IPS-20b (cell line): Measurements from ENCODE around the gene OR4K1.
"Not testable (repeated sequence)": the region's sequence is repeated elsewhere in the genome, so short reads cannot be mapped to it uniquely, and the experiment has no call there.

Experiments
- H3K27ac ChIP-seq: one replicate; pipeline ENCODE4 v1.5.1; 2013; ENCODE audit warnings: low read length
- H3K27me3 ChIP-seq: 2 replicates; pipeline ENCODE4 v1.6.1; 2013; ENCODE audit warnings: mild to moderate bottlenecking, low read length, inconsistent platforms; ENCODE audit not compliant: insufficient read depth
- H3K36me3 ChIP-seq: 2 replicates; pipeline ENCODE4 v1.6.1; 2013; ENCODE audit warnings: low read depth, mild to moderate bottlenecking, inconsistent platforms, low read length, moderate library complexity; ENCODE audit not compliant: insufficient read depth
- H3K4me1 ChIP-seq: 2 replicates; pipeline ENCODE4 v1.6.1; 2013; ENCODE audit warnings: mild to moderate bottlenecking, control low read depth, inconsistent platforms, low read length, moderate library complexity; ENCODE audit not compliant: insufficient read depth
- H3K4me3 ChIP-seq: 2 replicates; pipeline ENCODE4 v1.5.1; 2013; ENCODE audit warnings: mild to moderate bottlenecking, low read length, inconsistent platforms
- H3K9ac ChIP-seq: 2 replicates; pipeline ENCODE4 v1.6.1; 2013; ENCODE audit warnings: low read depth, mild to moderate bottlenecking, inconsistent platforms, low read length, moderate library complexity
- H3K9me3 ChIP-seq: 2 replicates; pipeline ENCODE4 v1.6.1; 2013; ENCODE audit warnings: mild to moderate bottlenecking, low read depth, low read length, inconsistent platforms; ENCODE audit not compliant: insufficient read depth

OR4K1 gene

DNA sequence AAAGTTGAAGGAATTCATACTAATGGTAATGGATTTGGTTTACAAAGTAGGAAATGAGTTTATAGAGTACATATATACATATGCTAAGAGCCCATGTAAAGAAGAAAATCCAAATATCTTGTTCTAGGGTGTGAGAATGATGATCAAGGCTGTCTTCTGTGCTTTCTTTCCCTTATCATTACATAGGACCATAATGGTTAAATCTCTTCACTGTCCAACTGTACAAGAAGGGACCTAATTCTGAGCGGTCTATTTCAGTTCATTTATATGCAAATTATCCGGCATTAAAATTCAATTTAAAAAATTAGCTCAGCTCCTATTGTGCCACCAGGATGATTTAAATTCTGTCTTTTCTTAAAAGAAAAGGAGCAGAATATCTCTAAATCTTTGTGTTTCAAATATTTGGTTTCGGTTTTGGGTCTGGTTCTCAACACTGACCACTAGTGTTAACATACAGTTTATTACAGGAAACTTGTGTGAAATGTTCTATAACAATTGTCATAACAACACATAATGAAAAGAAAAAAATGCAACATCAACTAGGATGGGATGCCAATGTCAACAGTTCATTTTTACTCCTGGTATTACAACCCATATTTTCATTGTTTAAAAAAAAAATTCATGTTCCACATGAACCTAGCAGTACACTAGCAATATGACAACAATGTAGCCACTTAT is 16.8 kb downstream of the OR4K1 start:
- peaks cover 95% of the 10 kb centered on the region for H3K9me3 ChIP-seq
- H3K36me3 ChIP-seq = no peaks in the 10 kb centered on the region
- H3K27me3 ChIP-seq = no peaks in the 10 kb centered on the region
- H3K9ac ChIP-seq = no peak overlapping the region
- H3K4me3 ChIP-seq = no peak overlapping the region
- H3K27ac ChIP-seq = no peak overlapping the region
- no peaks in the 10 kb centered on the region for H3K4me1 ChIP-seq

DNA sequence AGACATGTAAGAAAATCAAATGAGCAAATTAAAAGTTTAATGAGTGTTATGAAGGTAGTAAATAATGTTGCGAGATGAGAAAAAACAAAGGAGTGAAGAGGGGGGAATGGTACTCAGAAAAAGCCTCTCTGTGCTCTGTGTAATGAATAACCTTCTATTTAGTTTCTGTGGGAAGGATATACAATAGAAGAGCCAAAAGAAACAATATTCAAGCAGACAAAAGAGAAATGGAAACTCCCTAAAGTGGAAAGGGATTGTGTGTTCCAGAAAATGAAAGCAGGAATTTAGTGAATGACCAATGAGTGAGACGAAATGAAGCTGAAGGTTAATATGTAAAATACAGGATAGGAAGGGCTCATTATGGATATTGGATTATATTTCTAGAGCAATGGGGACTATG is 18.5 kb downstream of the OR4K1 start:
- Histone ChIP-seq H3K27me3 (no peaks in the 10 kb centered on the region), H3K27ac (no peak overlapping the region), H3K9ac (no peak overlapping the region), H3K4me3 (no peak overlapping the region), H3K36me3 (no peaks in the 10 kb centered on the region), H3K9me3 (peaks cover 95% of the 10 kb centered on the region), H3K4me1 (no peaks in the 10 kb centered on the region)

DNA sequence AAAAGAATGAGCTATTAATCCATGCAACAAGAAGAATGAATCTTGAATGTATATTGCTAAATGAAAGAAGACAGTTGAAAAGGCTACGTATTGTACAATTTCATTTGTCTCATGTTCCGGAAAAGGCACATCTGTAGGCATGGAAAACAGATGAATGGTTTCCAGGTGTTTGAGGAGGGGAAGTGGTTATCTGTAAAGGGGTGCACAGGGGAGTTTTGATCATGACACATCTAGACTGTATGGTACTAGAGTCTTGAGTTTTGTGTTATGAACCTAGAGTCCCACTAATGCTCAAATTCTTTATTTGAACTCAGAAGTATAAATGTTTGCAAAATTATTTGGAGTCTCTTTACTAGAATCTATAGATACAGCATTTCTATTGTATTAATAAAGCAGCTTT is 39.0 kb downstream of the OR4K1 start:
- H3K4me1 ChIP-seq, H3K4me3 ChIP-seq, H3K27ac ChIP-seq, H3K9ac ChIP-seq, H3K36me3 ChIP-seq, H3K27me3 ChIP-seq: not testable (repeated sequence)
- peaks cover 53% of the 10 kb centered on the region for H3K9me3 ChIP-seq

DNA sequence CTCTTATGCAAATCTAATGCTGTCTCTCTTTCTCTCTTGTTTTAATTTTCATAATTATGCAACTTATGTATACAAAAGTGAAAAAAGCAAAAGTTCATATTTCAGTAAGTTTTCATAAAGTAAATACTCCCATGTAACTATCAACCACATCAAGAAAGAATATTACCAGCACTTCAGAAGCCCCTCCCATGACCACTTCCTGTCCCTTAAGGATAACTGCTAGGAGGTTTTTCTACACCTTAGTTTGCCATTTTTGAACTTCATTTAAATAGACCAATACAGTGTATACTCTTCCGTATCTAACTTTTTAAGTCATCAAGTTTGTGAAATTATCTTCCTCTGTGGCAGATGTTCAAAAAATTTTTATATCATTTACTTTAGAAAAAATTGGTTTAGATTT is 44.1 kb downstream of the OR4K1 start:
- no peak overlapping the region for H3K9ac ChIP-seq
- no peak overlapping the region for H3K27ac ChIP-seq
- H3K36me3 ChIP-seq = no peaks in the 10 kb centered on the region
- H3K27me3 ChIP-seq = no peaks in the 10 kb centered on the region
- H3K4me3 ChIP-seq = no peak overlapping the region
- no peaks in the 10 kb centered on the region for H3K4me1 ChIP-seq
- H3K9me3 ChIP-seq = peaks cover 51% of the 10 kb centered on the region

DNA sequence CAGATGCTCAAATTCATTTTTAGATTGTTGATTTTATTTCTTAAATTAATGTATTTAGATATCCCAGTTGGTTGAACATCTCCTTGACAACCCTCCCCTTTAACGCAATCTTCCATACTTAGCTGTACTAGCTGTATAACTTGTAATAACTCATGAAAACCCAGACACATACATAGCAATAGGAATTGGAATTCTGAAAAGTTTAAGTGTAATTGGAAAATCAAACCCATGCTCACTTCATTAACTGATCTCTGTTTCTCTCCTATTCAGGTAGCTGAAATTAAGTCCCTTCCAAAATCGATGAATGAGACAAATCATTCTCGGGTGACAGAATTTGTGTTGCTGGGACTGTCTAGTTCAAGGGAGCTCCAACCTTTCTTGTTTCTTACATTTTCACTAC is 44.6 kb downstream of the OR4K1 start, which contains the start of gene OR4K15:
Gene OR4K15, plus strand, starts transcription at position 301 of the 400 bp plus-strand sequence. Its CDS starts 0 bp downstream, at position 301.
- peaks cover 56% of the 10 kb centered on the region for H3K9me3 ChIP-seq
- no peaks in the 10 kb centered on the region for H3K27me3 ChIP-seq
- H3K4me3 ChIP-seq = no peak within 1 kb of the TSS
- no peaks in the 10 kb centered on the region for H3K4me1 ChIP-seq
- H3K36me3 ChIP-seq = no peaks in the 10 kb centered on the region
- no peak within 1 kb of the TSS for H3K9ac ChIP-seq
- no peak within 1 kb of the TSS for H3K27ac ChIP-seq
